Measurements from ENCODE around the gene PNMA8B.
"Not testable (repeated sequence)": the region's sequence is repeated elsewhere in the genome, so short reads cannot be mapped to it uniquely, and the experiment has no call there.

PNMA8B gene

GRCh38 chr19:46514589-46515289, 19.1 kb upstream of the PNMA8B start:
- no peak for DNase-seq (ENCODE audit: low read depth)

GRCh38 chr19:46513461-46514236, 18.0 kb upstream of the PNMA8B start:
- DNase-seq (ENCODE audit: low read depth), result peak; percentile 62

- no peak for DNase-seq (ENCODE audit: low read depth)
These were observed 15.6 kb upstream of the PNMA8B start for GRCh38 chr19:46511237-46511636.

GRCh38 chr19:46508206-46508605, 12.5 kb upstream of the PNMA8B start:
- DNase-seq (ENCODE audit: low read depth), result no peak

GRCh38 chr19:46503848-46504453, 8.3 kb upstream of the PNMA8B start:
- no peak for DNase-seq (ENCODE audit: low read depth)

- no peak for DNase-seq (ENCODE audit: low read depth)
These were observed 7.2 kb upstream of the PNMA8B start for GRCh38 chr19:46502891-46503290.

- DNase-seq (ENCODE audit: low read depth), result no peak
These were observed 4.0 kb upstream of the PNMA8B start for GRCh38 chr19:46499692-46500091.

- no peak for DNase-seq (ENCODE audit: low read depth)
These were observed 2.1 kb upstream of the PNMA8B start for GRCh38 chr19:46497773-46498172.

GRCh38 chr19:46496886-46497285, 1.2 kb upstream of the PNMA8B start:
- not testable (repeated sequence) for DNase-seq (ENCODE audit: low read depth)

GRCh38 chr19:46496304-46496703, 637 bp upstream of the PNMA8B start:
- no peak for DNase-seq (ENCODE audit: low read depth)

GRCh38 chr19:46494941-46495785, 504 bp downstream of the PNMA8B start:
- no peak for DNase-seq (ENCODE audit: low read depth)

GRCh38 chr19:46494146-46494940, 1.3 kb downstream of the PNMA8B start:
- DNase-seq (ENCODE audit: low read depth), result no peak

- peak; percentile 31 for DNase-seq (ENCODE audit: low read depth)
These were observed 2.2 kb downstream of the PNMA8B start for GRCh38 chr19:46493236-46494145.

GRCh38 chr19:46492841-46493235, 2.8 kb downstream of the PNMA8B start:
- no peak for DNase-seq (ENCODE audit: low read depth)

- DNase-seq (ENCODE audit: low read depth), result no peak
These were observed 3.5 kb downstream of the PNMA8B start for GRCh38 chr19:46491975-46492682.

GRCh38 chr19:46490774-46491173, 4.9 kb downstream of the PNMA8B start:
- DNase-seq (ENCODE audit: low read depth), result no peak

- peak; percentile 73 for DNase-seq (ENCODE audit: low read depth)
These were observed 6.0 kb downstream of the PNMA8B start for GRCh38 chr19:46489445-46490272.

- no peak for DNase-seq (ENCODE audit: low read depth)
These were observed 7.1 kb downstream of the PNMA8B start for GRCh38 chr19:46488551-46488950.

All from iris pigment epithelial cell (primary cell).